Inferior parietal cortex (tissue), 1 donor: ENCODE measurements around the gene SND1.

Source experiments
- DNase-seq: peaks from one replicate; pipeline ENCODE4 v3.0.0-alpha.2; 2016; ENCODE audit errors: extremely low spot score

Gene SND1

DNA sequence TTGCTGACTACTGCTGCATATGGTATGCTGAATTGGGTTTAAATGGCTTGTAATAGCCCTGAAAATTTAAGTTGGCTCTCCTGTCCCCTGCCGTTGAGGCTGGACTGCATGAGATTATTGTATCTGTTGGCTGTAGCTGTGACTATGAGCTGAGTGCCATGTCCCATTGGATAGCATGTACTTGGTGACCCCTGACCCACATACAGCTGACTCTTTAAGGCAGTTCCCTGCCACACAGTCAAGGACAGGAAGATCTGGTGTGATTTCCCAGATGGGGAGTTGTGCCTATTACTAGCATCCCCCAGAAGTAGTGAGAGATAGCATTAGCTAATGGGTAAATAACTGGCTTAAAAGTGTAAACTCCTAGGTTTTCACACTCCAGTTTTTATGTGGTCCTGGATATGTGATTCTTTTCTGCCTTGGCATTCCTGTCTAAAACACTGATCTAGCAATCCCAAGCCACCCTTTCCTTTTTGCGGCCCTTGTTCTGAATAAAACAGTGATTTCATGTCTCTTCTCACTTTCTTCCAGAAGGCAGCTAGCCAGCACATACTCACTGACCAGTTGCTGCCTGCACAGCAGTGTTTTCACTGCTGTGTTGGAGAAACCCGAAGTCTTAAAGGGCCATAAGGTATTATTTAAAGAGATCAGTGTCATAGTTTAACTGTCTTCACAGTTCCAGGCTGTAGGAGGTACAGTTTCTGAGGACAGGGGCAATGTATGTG is 343.3 kb downstream of the SND1 start:
- DNase-seq = no peak

DNA sequence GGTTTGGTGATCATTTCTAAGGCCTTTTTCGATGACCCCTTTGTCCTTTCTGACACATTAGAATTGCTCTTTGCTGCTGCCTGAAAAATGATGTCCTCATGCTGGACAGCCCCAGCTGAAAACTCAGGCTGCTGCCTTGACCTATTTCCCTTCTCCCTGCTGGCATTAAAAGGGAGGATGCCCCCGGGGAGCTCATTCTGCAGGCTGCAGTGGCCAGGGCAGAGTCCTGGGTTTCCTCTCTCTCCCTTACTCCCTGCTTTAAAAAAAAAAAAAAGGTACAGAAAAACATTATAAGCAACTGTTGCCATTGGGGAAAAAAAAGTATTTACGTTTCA is 343.9 kb downstream of the SND1 start:
- DNase-seq = no peak

DNA sequence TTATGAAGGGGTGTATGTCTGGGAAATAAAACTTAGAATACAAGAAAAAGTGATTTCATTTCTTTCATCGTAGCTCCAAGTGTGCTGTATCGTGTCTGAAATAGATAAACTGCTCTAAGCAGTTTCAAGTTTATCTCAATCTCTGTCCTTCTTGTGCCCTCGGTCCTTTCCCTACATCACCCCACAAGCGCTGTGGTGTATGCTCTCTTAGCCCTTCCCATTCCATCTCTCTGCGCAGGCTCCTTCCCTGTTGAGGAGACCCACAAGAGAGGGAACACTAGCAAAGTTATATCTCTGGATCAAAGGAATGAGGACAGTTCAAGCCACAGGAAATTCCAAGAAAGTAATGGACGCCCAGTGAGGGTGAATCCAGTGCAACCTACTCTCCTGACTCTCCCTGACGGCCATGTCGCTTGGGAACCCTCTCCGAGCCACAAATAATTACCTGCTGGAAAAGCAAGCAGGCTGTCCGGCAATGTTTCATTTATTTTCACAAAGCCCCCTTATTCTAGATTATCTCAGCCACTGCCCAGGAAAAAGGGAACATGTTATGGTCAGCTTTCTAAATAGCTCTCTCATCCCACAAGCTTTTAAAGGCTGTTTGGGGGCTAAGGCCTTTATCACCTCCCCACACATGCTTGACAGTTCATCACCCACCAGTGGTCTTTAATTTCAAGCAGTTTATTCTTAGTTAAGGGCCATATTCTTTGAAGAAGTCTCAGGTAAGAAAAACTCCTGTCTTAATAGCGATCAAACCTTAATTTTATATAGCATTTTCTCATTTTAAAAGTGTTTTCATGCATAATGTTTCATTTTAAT is 344.5 kb downstream of the SND1 start:
- no peak for DNase-seq

DNA sequence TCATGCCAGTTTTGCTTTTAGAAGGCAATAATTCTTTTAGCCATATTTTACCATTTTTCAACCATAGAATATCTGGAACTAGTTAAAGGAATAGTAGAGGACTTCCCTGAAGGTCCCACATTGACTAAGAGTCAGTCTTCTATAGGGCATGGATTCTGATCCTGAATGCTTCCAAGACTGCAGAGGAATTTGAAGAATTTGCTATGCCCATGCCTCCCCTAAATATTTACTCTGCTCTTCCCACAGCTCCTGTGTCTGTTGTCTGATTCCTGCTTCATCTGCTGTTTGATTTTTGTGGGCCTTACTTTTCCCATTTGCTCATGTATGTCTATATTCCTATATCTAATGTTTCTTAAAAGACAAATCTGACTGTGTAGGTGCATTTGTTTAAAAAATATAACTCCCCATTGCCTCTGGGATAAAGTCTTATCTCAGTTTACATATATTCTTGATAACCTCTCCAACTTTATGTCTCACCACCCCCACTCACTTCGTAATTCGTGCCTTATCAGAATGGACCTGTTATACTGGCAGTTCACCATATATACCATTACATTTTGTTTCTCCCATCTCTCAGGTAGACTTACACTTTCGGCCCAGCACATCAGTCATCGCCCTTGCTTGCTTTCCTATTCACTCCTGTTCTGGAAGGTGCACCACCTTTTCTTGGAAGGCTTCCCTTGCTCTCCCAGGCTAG is 345.4 kb downstream of the SND1 start:
- no peak for DNase-seq

DNA sequence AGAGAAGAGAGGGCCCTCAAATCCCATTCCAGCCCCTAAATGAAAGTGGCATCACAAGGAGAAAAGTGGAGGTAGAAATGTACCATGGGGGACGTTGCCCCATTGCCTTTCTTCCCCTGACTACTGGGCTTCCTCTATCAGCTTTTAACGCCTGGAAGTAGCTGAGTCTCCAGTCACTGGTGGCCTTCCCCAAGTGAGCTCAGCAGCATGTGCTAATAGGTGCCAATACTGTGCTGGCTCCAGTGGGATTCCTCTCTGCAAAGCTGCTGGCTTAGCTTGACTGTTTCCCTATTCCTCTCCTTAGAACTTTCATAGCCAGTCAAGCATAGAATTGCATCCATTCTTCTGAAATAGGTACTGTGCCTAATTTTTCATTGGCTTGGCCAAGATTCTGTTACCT is 346.7 kb downstream of the SND1 start:
- no peak for DNase-seq

DNA sequence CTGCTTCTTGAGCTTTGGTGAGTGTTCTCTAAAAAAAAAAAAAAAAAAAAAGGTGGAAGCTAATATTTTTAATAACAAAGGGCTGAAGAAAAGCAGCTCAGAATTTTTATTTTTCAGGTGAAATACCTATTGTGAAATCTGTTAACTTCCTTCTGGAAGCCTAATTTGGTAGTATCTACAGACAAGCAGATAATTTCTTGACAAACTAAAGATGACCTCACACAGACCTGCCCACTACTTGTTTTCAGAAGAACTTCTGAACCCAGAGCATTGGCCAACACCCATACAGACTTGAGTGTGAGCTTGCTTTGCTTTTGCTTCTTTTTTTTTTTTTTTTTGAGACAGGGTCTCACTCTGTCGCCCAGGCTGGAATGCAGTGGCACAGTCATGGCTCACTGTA is 348.1 kb downstream of the SND1 start:
- DNase-seq = no peak

DNA sequence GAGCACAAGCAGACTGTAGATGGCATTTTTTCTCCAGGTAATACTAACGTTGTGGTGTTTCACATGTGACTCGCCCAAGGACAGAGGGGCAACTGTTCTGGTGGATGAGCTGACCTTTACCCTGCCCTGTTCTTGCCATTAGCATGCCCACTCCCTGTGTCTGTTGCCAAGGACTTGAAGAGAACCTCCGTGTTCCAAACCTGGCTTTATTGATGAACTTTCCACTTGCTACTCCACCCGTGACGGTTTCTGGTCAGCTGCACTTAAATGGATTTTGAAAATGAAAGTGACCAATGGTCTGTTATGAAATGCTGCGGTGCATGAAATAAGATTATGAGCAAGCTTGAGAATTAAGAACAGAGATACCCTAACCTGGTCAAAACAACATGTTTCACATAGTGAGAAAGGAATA is 348.9 kb downstream of the SND1 start:
- DNase-seq = no peak

DNA sequence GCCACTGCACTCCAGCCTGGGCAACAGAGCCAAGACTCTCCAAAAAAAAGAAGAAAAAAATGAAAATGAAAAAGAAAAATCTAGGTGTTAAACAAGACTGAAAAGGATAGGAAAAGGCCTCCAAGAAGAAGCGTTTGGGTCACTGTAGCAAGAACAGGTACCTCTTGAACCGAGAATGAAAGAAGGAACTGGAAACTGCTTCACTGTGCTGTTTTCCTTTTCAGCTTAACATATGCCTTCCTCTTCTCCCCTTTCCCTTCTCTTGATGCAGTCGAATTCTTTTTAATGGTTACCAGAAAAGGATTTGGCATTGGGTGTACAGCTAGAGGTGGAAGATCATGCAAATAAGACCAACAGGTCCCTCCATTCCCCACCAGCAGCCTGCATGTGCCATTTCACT is 351.2 kb downstream of the SND1 start:
- DNase-seq = no peak

DNA sequence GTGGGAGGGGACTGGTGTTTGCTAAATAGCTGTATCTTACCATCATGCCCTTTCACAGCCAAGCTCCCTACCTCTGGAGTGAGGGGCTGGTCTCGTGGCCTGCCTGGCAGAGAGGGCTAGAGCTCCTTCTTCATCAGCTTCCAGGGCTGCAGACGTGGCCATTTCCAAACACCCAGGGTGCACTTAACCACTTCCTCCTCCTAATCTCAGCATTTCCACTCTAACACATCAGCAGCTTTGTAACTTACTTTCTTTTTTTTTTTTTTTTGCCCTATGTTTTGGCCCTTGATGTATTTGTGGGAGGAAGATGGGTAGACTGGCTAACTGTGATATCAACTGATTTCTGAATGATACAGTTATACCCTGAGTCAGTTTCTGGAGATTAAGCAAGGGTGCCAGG is 351.8 kb downstream of the SND1 start:
- DNase-seq = no peak

DNA sequence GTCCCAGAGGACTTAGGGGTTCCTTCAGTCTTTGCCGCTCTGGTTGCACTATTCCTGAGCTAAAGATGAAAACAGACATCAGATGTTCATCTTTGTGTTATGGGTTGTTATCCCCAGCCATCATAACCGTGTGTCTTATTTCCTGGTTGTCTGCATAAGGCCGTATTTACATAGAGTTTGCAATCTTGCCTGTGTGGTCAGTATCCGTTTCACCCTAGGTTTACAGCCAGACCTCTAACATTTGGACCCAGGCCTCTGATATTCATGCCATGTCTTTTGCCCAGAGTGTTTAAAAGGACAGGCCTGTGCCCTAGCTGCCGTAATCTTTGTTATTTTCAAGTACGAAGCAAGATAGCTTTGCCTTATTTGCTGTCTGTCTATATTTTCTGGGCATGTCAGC is 352.6 kb downstream of the SND1 start:
- no peak for DNase-seq

DNA sequence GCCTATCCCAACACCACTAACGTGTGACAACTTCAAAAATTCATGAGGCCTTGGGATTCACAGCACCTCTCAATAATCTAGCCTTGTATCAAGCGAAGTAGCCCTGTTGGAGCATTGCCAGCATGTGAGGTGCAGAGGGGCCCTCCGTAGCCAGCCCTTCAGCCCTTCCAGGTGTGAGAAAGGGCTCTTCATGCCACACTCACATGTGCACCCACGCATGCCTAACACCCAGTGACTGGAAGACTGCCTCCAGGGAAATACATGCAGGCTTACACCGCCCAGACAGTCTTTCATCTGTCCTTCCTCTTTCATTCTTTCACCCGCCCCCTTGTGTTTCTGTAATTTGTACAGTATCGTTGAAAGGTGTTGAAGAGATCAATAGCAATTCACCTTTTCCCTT is 353.1 kb downstream of the SND1 start:
- no peak for DNase-seq

DNA sequence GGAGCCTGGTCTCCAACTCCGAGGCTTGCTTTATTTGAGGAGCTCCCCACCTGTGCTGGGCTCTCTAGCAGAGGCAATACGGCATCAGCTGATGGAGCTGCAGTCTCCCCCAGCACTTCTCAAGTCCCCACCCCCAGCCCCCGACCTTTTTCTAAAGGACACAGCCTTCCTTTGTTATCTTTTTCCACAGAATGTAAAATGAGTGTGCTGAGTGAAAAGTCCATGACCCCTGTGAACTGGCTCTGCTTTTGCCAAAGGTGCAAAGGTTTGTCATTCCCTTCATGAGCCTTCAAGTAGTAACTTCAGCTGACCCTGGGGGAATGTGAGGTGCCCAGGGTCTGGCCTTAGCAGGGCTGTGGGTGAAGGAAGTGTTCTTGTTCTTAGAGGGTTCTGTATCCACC is 353.8 kb downstream of the SND1 start:
- no peak for DNase-seq

DNA sequence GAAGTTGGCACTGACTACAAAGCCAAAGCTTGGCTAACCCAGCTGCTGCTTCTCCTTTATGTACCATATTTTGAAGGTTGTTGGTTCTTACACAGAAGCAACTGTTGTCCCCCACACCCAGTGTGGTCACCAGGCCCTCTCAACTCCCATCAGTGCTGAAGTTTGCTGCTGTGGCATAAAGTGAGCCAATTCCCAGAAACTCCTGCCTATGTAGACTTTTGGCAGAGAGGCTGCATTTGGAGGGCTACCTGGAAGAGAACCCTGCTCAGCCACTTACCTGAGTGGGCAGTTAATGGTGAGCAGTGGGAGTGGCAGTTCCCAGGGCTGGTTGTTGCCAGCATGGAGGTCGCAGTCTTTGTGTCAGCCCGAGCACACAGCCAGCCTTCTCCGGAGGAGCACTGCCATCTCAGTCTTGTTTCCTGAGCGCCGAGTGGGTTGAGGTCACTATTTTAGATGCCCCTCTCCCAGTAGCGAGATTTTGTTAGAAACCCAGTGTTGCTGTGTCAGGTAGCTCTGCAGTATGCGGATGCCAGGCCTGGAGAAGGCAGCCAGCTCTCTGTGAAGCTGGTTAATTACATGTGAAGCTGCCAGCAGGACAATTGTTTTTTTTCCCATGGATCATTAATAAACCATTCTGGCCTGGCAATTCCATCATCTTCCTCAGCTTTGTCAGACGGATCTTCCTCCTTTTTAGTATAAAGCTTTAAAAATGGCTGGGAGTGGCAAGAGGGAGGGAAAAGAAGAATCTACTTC is 354.7 kb downstream of the SND1 start:
- DNase-seq = no peak

DNA sequence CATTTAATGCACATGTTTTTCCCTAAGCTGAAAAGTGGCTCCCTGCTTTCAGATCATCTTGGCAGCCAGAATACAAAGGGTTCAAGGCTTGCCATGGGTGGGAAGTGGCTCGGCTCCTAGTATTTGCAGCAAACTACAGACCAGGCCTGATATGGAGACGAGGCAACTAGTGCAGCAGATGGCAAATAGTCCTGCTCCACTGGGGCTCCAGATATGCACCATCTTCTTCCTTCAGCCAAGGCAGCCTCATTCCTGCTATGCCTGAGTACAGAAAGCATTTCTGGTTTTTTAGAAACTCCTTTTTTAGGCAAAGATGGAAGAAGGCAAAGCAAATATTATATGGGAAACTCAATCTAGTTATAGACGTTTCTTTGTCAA is 355.3 kb downstream of the SND1 start:
- DNase-seq = no peak

DNA sequence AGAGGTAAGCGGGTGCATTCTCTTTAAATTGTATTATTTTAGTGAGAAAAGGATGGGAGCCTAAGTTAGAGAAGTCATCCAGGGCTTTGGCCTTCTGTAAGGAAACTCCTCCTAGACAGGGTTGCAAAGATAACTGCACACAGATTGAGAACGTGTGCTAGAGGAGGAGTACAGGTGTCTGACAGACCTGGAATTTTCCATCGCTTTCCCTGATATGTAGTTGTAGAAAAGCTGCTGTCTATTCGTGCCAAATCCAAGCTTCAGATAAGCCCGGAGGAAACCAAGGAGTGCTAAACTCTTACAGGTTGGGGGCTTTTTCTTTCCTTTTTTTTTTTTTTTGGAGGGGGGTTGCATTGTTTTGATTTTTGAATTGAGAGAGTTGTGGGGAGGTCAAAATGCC is 356.1 kb downstream of the SND1 start:
- DNase-seq = no peak

DNA sequence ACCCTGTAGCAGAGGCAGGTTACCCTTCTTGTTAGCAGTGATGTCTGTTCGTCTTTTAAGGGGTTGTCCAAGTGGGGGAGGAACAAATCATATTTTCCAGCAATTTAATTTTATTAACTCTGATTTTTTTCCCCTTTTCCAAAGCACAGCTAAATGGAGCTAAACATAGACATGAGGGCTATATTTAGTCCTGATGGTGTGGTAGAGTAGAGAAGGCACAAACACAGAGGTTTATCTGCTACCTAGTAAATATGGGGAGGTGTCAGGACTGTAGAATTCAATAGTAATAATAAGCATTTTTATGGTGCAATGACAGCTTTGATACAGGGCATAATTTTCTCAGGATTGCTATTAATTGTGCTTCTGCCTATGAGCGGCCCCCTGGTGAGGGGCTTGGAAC is 356.8 kb downstream of the SND1 start:
- DNase-seq = no peak

DNA sequence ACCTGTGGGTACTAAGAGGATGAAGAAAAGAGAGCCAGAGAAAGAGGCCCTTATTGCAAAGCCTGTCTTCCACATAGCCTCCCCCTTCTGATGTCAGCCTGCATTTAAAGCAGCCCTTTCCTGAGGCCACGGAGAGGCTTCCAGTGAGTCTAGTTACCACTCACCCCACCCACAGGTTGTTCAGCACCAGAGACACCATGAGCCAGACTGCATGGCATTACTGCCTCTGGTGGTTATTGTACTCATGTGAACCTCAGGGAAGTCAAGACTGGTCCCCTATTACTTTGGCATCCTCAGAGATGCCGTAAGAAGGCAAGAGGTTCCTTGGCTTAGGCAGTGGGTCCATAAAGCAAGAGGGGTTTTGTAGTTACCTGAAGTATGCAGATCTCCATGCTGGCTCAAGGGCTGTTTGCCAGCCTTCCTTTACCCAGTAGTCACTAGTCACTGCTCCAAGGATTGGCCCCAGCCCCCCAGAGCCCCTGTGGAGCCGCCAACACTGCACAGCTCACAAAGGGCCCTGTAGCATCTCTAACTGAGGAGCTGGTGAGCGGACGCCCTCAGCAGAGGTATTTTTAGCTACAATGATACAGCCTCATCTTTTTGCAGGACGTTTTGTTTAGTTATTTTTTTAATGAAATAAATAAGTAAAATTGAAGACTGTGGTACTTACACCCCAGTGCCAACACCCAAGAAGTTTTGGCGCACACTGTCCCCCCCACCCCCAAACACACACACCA is 358.6 kb downstream of the SND1 start:
- DNase-seq = no peak

DNA sequence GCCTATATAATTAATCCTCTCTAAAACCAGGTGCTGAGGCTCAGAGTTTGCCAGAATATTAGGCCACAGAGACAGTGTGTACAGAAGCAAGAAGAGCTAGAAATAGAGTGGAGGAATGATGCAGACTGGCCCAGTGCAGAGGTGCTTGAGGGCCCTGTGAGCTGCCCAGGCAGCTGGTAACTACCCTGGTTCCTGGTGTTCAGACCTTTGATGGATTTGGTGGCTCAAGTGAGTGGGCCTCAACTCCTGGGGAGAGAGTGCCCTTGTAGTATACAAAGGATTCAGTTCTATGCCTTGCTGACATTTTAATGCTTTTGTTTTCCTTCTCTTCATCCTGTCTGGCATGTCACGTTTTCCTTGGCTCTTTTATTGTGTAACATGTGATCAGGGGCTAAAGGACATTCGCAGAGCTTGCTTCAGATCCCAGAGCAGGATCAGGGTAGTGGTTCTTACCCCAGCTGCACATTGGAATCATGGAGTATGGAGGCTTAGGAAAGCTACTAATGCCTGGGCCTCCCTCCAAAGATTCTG is 359.2 kb downstream of the SND1 start:
- DNase-seq = no peak

DNA sequence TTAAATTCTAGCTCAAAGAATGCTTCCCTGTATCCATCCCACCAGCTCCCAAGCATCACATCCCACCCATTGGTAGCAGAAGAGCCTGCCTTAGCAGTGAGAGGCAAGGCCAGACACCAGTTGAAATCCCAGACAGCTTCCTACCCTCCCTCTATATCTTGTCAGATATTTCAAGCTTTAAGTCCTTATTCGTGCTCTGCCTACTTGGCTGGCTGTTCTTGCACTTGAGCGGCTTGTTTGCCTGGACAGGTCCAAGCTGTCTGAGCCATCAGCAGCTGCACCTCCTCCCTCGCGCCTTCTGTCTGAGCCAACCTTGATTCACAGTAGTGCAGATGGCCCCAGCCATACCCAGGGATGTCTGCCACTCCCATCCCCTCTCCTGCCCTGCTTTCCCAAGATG is 362.8 kb downstream of the SND1 start:
- no peak for DNase-seq

DNA sequence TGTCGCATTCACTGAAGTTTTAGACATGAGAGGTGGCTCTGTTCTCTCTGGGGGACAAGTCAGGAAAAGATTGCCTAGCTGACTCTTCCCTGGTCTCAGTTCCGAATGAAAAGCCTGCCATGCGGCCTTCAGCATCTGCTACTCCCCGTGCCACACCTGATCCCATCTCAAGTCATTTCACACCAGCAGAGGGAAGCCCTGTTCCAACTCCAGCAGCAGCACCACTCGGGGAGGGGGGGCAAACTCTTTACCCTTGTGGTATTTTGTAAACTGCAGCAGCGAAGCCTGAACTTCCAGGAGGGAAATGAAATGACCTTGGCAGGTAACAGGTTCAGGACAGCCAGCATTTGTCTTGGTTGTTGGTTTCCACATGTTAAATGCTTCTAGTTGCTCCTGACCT is 365.5 kb downstream of the SND1 start:
- DNase-seq = no peak
